ENCODE data around the gene CSN2. TPM values are rescaled to one million over a fixed set of nuclear protein-coding genes. Genes with fewer than 3 reads are reported as not detected.

Gene CSN2
- total RNA-seq, 1 donor from 2014 or later = not detected

- H3K27ac Mint-ChIP-seq (ENCODE audit: unreplicated experiment) = no peak overlapping the region
- peaks cover 3% of the 10 kb centered on the region for H3K4me1 Mint-ChIP-seq (ENCODE audit: unreplicated experiment)
- TF ChIP-seq CTCF (IDR thresholded peaks at IDR 0.05) = no peak
- peaks cover 33% of the 10 kb centered on the region for H3K27me3 Mint-ChIP-seq (ENCODE audit: unreplicated experiment)
- H3K9me3 Mint-ChIP-seq (ENCODE audit: unreplicated experiment) = no peaks in the 10 kb centered on the region
- DNase-seq (ENCODE audit: extremely low spot score, unreplicated experiment) = no peak
- no peak overlapping the region for H3K4me3 Mint-ChIP-seq (ENCODE audit: unreplicated experiment)
- no peaks in the 10 kb centered on the region for H3K36me3 Mint-ChIP-seq (ENCODE audit: unreplicated experiment)
Observed at GRCh38 chr4:69910016-69910782, 55.3 kb downstream of the CSN2 start.

GRCh38 chr4:69909195-69909594, 56.3 kb downstream of the CSN2 start:
- no peak for DNase-seq (ENCODE audit: extremely low spot score, unreplicated experiment)
- no peaks in the 10 kb centered on the region for H3K36me3 Mint-ChIP-seq (ENCODE audit: unreplicated experiment)
- H3K4me1 Mint-ChIP-seq (ENCODE audit: unreplicated experiment) = peaks cover 3% of the 10 kb centered on the region
- H3K27ac Mint-ChIP-seq (ENCODE audit: unreplicated experiment) = no peak overlapping the region
- no peak overlapping the region for H3K4me3 Mint-ChIP-seq (ENCODE audit: unreplicated experiment)
- no peak for TF ChIP-seq CTCF (IDR thresholded peaks at IDR 0.05)
- peaks cover 37% of the 10 kb centered on the region for H3K27me3 Mint-ChIP-seq (ENCODE audit: unreplicated experiment)
- peaks cover 7% of the 10 kb centered on the region for H3K9me3 Mint-ChIP-seq (ENCODE audit: unreplicated experiment)

GRCh38 chr4:69907151-69907550, 58.4 kb downstream of the CSN2 start:
- H3K4me3 Mint-ChIP-seq (ENCODE audit: unreplicated experiment) = no peak overlapping the region
- H3K4me1 Mint-ChIP-seq (ENCODE audit: unreplicated experiment) = peaks cover 3% of the 10 kb centered on the region
- H3K36me3 Mint-ChIP-seq (ENCODE audit: unreplicated experiment) = no peaks in the 10 kb centered on the region
- no peak for TF ChIP-seq CTCF (IDR thresholded peaks at IDR 0.05)
- peaks cover 38% of the 10 kb centered on the region for H3K27me3 Mint-ChIP-seq (ENCODE audit: unreplicated experiment)
- no peak overlapping the region for H3K27ac Mint-ChIP-seq (ENCODE audit: unreplicated experiment)
- peaks cover 10% of the 10 kb centered on the region for H3K9me3 Mint-ChIP-seq (ENCODE audit: unreplicated experiment)
- DNase-seq (ENCODE audit: extremely low spot score, unreplicated experiment) = no peak

Other genes starting within 250 kb of the CSN2 start
- gene SULT1B1, start 205.1 kb downstream of the CSN2 start, total RNA-seq = 0.50 and 1.2 TPM in 2 replicates
- 5.1 and 6.6 TPM in 2 replicates for gene SULT1E1, start 105.6 kb downstream of the CSN2 start, total RNA-seq
- not detected in 2 replicates for gene CSN1S1, start 34.7 kb downstream of the CSN2 start, total RNA-seq
- not detected in 2 replicates for gene STATH, start 30.2 kb upstream of the CSN2 start, total RNA-seq
- not detected in 2 replicates for gene HTN3, start 62.7 kb upstream of the CSN2 start, total RNA-seq
- not detected in 2 replicates for gene HTN1, start 84.7 kb upstream of the CSN2 start, total RNA-seq
- gene PRR27, start 188.5 kb upstream of the CSN2 start, total RNA-seq = not detected in 2 replicates
- not detected in 2 replicates for gene ODAM, start 230.0 kb upstream of the CSN2 start, total RNA-seq